Prostate gland (tissue), 2 donors: ENCODE results near the gene SHISAL2A. TPM values are rescaled to one million over a fixed set of nuclear protein-coding genes. Genes with fewer than 3 reads are reported as not detected.

Experiments used
- DNase-seq: peaks from one replicate; pipeline ENCODE4 v3.0.0-alpha.2; 2019; ENCODE audit warnings: low spot score
- H3K27ac ChIP-seq, 2 donors: fragments of 200-600 bp; sonication (generic); 2 replicates each; pipeline ENCODE4 v1.5.1; 2017 to 2019
- H3K27me3 ChIP-seq: fragments of 200-600 bp; sonication (generic); replicated peaks from 2 replicates; pipeline ENCODE4 v1.5.1; 2019; ENCODE audit not compliant: insufficient read depth
- H3K36me3 ChIP-seq, 2 donors: fragments of 200-600 bp; sonication (generic); 1 replicate in 1 of 2; 2 replicates in 1 of 2; pipeline versions ENCODE4 v1.5.1 to v1.8.1; 2017 to 2019
- H3K4me1 ChIP-seq: fragments of 200-600 bp; sonication (generic); replicated peaks from 2 replicates; pipeline ENCODE4 v1.5.1; 2019
- H3K4me3 ChIP-seq, 2 donors: fragments of 200-600 bp; sonication (generic); 2 replicates each; pipeline ENCODE4 v1.5.1; 2017 to 2019
- H3K9me3 ChIP-seq: fragments of 200-600 bp; sonication (generic); 2 replicates; pipeline ENCODE4 v1.5.1; 2017
- POLR2A ChIP-seq: fragments of 450-650 bp; IDR thresholded peaks from one replicate; pipeline ENCODE4 v1.6.1; 2016; ENCODE audit warnings: antibody characterized with exemption, mild to moderate bottlenecking
- POLR2AphosphoS5 ChIP-seq: sonication (generic); formaldehyde crosslinking; IDR thresholded peaks from one replicate; pipeline ENCODE4 v1.6.1; 2017; ENCODE audit warnings: antibody characterized with exemption
- WGBS: methylation state at CpG from one replicate; pipeline ENCODE4 v1.1.5; 2018; 5-methylcytosine and 5-hydroxymethylcytosine counted together
- intact Hi-C: fragments of 100-400 bp; cut with DNase I; formaldehyde crosslinking; loops from one replicate; pipeline ENCODE4 v1.14.2; 2022
- total RNA-seq, 2 donors: library from RNA; depleted of rRNA; stranded (reverse); fragments of >200 nt; gene quantifications; one replicate each; pipeline ENCODE4 v1.1.0, GENCODE V29; 2016
- TF ChIP-seq, protein P1 (sequence below), 4 experiments: fragments of 200-600 bp in 2 of 4; fragments of 450-650 bp in 2 of 4; sonication (generic) in 2 of 4; IDR thresholded peaks; 1 replicate in 3 of 4; 2 replicates in 1 of 4; pipeline ENCODE4 v1.5.1; 2016 to 2019; ENCODE audit warnings: antibody characterized with exemption in 4 of 4, mild to moderate bottlenecking in 2 of 4, moderate library complexity in 2 of 4

SHISAL2A gene
- total RNA-seq, 2 donors from 2014 or later: 1.0 to 2.6 TPM

DNA sequence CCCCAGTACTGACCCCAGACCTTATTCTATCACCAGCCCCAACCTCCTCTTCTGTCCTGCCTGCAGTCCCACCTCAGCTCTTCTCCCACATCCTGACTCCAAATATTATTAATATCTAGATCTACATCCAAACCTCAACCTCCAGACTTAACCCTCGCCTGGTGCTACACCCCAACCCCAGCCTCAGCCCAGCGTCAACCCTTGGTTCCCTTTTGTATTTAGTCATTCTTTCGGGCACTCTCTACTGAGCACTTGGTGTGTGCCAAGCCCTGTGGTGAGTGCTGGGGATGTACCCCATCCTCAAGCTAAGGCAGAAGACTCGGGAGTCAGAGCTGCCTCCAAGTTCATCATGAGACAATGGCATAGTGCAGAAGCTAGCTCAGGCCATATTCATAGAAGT is 1.1 kb downstream of the SHISAL2A start:
- Histone ChIP-seq H3K4me3 (no peak overlapping the region), H3K27me3 (peaks cover 4% of the 10 kb centered on the region), H3K9me3 (no peaks in the 10 kb centered on the region), H3K27ac (no peak overlapping the region), H3K36me3 (no peaks in the 10 kb centered on the region), H3K4me1 (no peaks in the 10 kb centered on the region)
- no peak for DNase-seq
- 91% methylated on average over 4 of the region's 4 CpGs for whole genome bisulfite sequencing
- TF ChIP-seq POLR2AphosphoS5: no peak
- TF ChIP-seq POLR2A: no peak
- TF ChIP-seq, protein P1, sequence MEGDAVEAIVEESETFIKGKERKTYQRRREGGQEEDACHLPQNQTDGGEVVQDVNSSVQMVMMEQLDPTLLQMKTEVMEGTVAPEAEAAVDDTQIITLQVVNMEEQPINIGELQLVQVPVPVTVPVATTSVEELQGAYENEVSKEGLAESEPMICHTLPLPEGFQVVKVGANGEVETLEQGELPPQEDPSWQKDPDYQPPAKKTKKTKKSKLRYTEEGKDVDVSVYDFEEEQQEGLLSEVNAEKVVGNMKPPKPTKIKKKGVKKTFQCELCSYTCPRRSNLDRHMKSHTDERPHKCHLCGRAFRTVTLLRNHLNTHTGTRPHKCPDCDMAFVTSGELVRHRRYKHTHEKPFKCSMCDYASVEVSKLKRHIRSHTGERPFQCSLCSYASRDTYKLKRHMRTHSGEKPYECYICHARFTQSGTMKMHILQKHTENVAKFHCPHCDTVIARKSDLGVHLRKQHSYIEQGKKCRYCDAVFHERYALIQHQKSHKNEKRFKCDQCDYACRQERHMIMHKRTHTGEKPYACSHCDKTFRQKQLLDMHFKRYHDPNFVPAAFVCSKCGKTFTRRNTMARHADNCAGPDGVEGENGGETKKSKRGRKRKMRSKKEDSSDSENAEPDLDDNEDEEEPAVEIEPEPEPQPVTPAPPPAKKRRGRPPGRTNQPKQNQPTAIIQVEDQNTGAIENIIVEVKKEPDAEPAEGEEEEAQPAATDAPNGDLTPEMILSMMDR (IDR thresholded peaks at IDR 0.05): no peak
- intact Hi-C loops: no loop called here

DNA sequence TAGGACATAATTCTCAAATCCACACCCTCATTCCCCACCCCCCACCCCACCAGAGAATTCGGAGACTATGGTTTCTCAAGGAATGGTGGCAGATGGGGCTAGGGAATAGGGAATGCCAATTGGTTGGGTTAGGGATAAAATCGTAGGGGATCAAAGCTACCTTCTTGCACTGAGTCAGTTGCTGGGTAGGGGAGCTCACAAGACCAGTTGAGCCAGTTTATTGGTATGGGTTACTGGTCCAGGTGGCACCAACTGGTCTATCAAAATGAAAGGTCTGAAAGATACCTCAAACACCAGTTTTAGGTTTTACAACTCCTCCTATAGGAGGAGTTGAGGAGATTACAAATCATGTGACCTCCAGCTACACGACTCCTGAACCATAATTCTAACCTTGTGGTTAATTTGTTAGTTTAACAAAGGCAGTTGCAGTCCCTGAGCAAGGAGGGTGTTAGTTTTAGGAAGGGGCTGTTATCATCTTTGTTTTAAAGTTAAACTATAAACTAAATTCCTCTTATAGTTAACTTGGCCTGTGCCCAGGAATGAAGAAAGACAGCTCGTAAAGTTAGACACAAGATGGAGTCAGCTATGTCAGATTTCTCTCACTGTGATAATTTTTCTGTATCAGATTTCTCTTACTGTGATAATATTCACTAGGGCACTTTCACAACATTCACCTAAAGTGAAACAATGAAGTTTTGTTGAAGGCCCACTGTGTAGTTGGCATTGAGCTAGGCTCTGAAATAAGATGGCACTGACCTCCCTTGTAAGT is 2.5 kb downstream of the SHISAL2A start:
- H3K4me1 ChIP-seq: no peaks in the 10 kb centered on the region
- 58% methylated on average over 4 of the region's 4 CpGs for WGBS
- H3K27me3 ChIP-seq: peaks cover 4% of the 10 kb centered on the region
- DNase-seq: no peak
- TF ChIP-seq POLR2A (no peak), POLR2AphosphoS5 (no peak)
- TF ChIP-seq, protein P1 (IDR thresholded peaks at IDR 0.05): no peak
- H3K4me3 ChIP-seq: no peak overlapping the region
- no peak overlapping the region for H3K27ac ChIP-seq
- H3K9me3 ChIP-seq: no peaks in the 10 kb centered on the region
- intact Hi-C loops: no loop called here
- H3K36me3 ChIP-seq: no peaks in the 10 kb centered on the region

DNA sequence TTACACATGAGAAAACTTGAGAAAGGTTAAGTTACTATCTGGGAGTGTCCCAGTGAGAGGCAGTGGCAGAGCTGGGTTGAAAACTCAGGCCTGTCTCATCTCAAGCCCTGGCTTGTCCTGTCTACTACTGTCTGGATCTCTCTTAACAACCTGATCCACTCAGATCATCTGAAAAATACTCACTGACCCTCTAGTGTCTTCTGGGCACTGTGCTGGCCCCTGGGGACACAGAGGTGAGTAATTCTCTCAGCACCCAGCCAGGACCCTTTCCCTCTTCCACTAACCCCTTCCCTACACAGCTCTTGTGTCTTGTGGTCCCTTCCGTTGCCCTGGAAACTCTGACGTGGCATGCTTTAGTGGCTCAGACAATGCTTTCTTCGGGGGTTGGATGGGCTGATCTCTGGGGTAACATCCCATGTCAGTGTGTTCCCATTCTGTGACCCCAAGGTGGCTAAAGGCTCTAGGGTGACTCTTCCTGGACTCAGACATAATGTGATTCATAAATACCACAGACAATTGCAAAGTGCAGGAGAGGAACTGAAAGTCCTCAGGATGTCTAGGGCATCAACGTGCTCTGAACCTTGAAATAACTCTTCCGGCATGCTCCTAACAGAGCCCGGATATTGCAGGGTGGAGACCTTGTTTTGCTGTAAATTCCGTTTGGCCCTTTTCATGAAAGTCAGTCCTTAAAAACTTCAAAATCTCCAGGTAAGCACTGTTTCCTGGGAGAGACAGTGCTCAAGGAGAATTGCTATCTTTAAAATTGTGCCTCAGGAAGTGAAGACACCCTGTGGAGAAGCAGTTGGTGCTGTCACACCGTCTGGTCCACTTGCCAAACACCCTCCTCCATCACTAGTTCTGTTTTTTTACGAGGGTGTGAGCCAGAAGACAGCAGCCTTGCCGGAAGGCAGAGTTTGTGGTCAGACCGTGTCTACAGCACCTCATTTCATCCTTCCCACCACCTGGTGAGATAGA is 4.0 kb downstream of the SHISAL2A start:
- Histone ChIP-seq H3K27ac (no peak overlapping the region), H3K4me3 (no peak overlapping the region), H3K4me1 (no peaks in the 10 kb centered on the region), H3K9me3 (no peaks in the 10 kb centered on the region), H3K27me3 (peaks cover 1% of the 10 kb centered on the region), H3K36me3 (no peaks in the 10 kb centered on the region)
- intact Hi-C loops: no loop called here
- no peak for DNase-seq
- TF ChIP-seq POLR2A (no peak), POLR2AphosphoS5 (no peak)
- TF ChIP-seq, protein P1 (IDR thresholded peaks at IDR 0.05): no peak
- WGBS: 59% methylated on average over 11 of the region's 11 CpGs

DNA sequence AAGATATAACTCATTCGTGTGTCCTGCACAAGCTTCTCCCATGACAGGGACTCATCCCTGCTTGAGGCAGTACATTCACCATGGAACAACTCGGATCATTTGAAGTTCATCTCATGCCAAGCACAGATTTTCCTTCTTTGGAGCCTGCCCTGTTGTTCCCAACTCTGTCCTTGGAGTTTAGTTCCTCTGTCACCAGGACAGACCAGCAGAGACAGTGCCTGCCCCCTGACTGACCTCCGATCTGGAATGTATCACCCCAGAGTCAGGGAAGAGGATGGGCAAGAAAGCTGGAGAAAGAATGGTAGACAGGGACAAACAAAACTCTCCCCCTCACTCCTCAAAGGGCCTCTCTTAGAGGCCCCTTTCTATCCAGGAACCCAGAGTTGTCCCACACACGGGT is 5.0 kb downstream of the SHISAL2A start:
- Histone ChIP-seq H3K4me3 (no peak overlapping the region), H3K9me3 (no peaks in the 10 kb centered on the region), H3K27ac (no peak overlapping the region), H3K36me3 (no peaks in the 10 kb centered on the region), H3K4me1 (no peaks in the 10 kb centered on the region), H3K27me3 (no peaks in the 10 kb centered on the region)
- DNase-seq: no peak
- WGBS: 80% methylated on average over 4 of the region's 4 CpGs
- intact Hi-C loops: no loop called here
- TF ChIP-seq POLR2A (no peak), POLR2AphosphoS5 (no peak)
- TF ChIP-seq, protein P1 (IDR thresholded peaks at IDR 0.05): no peak
